ENCODE measurements around the gene PRMT9. TPM values are rescaled to one million over a fixed set of nuclear protein-coding genes. Genes with fewer than 3 reads are reported as not detected.

PRMT9 gene
- total RNA-seq, 2 donors from 2014 or later, result 4.9 to 6.4 TPM

GRCh38 chr4:147678796-147679549 is 5.0 kb downstream of the PRMT9 start:
- Histone ChIP-seq H3K4me3 (no peak overlapping the region), H3K27me3 (no peaks in the 10 kb centered on the region), H3K9me3 (no peaks in the 10 kb centered on the region), H3K36me3 (no peaks in the 10 kb centered on the region), H3K27ac (no peak overlapping the region), H3K4me1 (no peaks in the 10 kb centered on the region), H3K9ac (ENCODE audit: low read depth in 2 of 2, low read length in 2 of 2) (no peak overlapping the region)
- TF ChIP-seq, protein P1, sequence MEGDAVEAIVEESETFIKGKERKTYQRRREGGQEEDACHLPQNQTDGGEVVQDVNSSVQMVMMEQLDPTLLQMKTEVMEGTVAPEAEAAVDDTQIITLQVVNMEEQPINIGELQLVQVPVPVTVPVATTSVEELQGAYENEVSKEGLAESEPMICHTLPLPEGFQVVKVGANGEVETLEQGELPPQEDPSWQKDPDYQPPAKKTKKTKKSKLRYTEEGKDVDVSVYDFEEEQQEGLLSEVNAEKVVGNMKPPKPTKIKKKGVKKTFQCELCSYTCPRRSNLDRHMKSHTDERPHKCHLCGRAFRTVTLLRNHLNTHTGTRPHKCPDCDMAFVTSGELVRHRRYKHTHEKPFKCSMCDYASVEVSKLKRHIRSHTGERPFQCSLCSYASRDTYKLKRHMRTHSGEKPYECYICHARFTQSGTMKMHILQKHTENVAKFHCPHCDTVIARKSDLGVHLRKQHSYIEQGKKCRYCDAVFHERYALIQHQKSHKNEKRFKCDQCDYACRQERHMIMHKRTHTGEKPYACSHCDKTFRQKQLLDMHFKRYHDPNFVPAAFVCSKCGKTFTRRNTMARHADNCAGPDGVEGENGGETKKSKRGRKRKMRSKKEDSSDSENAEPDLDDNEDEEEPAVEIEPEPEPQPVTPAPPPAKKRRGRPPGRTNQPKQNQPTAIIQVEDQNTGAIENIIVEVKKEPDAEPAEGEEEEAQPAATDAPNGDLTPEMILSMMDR (IDR thresholded peaks at IDR 0.05), result no peak
- intact Hi-C loops (cut with DNase I), result no loop called here
- DNase-seq, result no peak

DNA sequence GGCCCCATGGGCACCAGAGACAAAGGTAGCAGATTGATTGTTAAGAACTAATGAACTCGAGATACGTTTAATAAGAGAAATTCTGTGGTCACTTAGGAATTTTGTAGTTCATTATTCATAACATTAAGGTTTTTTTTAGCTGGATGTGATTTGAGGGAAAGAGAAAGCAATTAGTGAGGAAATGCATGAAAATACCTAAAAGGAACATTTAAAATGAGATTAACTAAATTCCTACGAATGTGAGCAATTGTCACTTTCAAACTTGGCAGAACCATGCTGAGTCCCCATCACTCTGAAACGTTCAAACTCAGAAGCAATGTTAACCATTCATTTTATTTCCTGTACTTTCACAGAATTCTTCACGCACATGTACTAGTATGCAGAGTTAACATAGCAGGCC is 5.9 kb downstream of the PRMT9 start:
- Histone ChIP-seq H3K4me3 (no peak overlapping the region), H3K4me1 (no peaks in the 10 kb centered on the region), H3K9me3 (no peaks in the 10 kb centered on the region), H3K27ac (no peak overlapping the region), H3K9ac (ENCODE audit: low read depth in 2 of 2, low read length in 2 of 2) (no peak overlapping the region), H3K27me3 (no peaks in the 10 kb centered on the region), H3K36me3 (no peaks in the 10 kb centered on the region)
- intact Hi-C loops (cut with DNase I), result no loop called here
- TF ChIP-seq, protein P1 (IDR thresholded peaks at IDR 0.05), result no peak
- no peak for DNase-seq

DNA sequence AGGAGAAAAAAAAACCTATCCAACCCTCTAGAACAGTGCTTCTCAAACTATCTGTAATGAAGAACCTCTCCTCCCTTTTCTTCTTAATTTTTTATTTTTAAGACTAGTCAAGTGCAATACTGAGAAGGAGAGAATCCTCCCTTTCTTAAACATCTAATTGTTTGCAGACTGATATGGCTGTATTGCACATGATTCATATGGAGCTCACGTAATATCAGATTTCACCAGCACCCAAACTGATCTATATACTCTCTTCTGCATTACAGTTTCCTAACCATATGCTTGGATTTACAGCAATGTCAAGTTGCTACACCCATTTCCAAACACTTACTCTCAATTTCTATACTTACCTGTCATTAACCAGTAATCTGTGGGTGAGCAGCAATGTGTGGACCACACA is 9.5 kb downstream of the PRMT9 start:
- no peaks in the 10 kb centered on the region for H3K4me1 ChIP-seq
- TF ChIP-seq, protein P1 (IDR thresholded peaks at IDR 0.05), result no peak
- H3K27me3 ChIP-seq, result no peaks in the 10 kb centered on the region
- peaks cover 3% of the 10 kb centered on the region for H3K36me3 ChIP-seq
- no peak for DNase-seq
- intact Hi-C loops (cut with DNase I), result no loop called here
- no peak overlapping the region for H3K9ac ChIP-seq (ENCODE audit: low read depth in 2 of 2, low read length in 2 of 2)
- no peak overlapping the region for H3K27ac ChIP-seq
- no peak overlapping the region for H3K4me3 ChIP-seq
- H3K9me3 ChIP-seq, result no peaks in the 10 kb centered on the region

DNA sequence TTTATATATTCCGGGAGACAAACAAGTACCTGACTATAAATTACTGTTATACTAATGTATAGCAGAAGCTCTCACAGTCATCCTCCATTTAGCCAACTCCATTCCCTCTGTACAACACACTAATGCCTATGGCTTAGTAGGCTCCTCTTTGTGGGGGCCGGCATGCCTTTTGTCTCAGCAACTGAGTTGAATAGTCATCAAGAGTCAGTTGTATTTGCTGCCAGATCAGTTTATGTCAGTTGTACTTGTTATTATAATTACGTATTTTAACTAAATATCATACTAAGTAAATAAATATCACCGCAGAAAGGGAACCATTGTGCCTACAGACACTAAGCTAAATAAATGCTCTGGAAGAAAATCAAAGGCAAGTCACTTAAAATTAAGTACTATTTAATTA is 9.9 kb downstream of the PRMT9 start:
- TF ChIP-seq, protein P1 (IDR thresholded peaks at IDR 0.05), result no peak
- intact Hi-C loops (cut with DNase I), result no loop called here

GRCh38 chr4:147658501-147658900 is 25.5 kb downstream of the PRMT9 start:
- no peak overlapping the region for H3K27ac ChIP-seq
- H3K4me1 ChIP-seq, result no peaks in the 10 kb centered on the region
- H3K9ac ChIP-seq (ENCODE audit: low read depth in 2 of 2, low read length in 2 of 2), result no peak overlapping the region
- H3K9me3 ChIP-seq, result no peaks in the 10 kb centered on the region
- TF ChIP-seq, protein P1 (IDR thresholded peaks at IDR 0.05), result no peak
- H3K36me3 ChIP-seq, result no peaks in the 10 kb centered on the region
- intact Hi-C loops (cut with DNase I), result no loop called here
- no peak overlapping the region for H3K4me3 ChIP-seq
- no peaks in the 10 kb centered on the region for H3K27me3 ChIP-seq
- DNase-seq, result no peak

More for the DNA sequence above, 9.9 kb downstream of the PRMT9 start:
- H3K4me1 ChIP-seq, result no peaks in the 10 kb centered on the region
- no peak overlapping the region for H3K27ac ChIP-seq
- H3K4me3 ChIP-seq, result no peak overlapping the region
- H3K9me3 ChIP-seq, result no peaks in the 10 kb centered on the region
- H3K9ac ChIP-seq (ENCODE audit: low read depth in 2 of 2, low read length in 2 of 2), result no peak overlapping the region
- H3K36me3 ChIP-seq, result peaks cover 3% of the 10 kb centered on the region
- no peak for DNase-seq
- no peaks in the 10 kb centered on the region for H3K27me3 ChIP-seq
